ENCODE results near the gene NHS.

Gene NHS

DNA sequence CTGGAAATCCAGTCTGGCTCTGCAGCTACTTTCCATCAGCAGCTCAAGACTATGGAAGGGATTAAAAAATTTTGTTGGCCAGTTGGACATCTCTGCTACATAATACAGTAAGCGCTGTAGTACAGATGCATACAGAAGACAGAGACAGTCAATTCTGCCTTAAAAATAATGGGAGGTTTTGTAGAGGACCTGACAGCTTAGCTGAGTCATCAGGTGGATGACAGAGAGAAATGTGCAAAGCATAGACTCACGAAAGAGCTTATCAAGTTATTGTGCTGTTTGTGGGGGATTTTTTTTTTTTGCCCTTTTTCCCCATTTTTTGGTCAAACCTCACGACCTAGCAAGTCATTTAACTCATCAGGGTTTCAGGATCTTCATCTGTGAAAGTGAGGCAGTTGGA is 213.3 kb downstream of the NHS start:
- no peak for DNase-seq (ENCODE audit: low spot score)

DNA sequence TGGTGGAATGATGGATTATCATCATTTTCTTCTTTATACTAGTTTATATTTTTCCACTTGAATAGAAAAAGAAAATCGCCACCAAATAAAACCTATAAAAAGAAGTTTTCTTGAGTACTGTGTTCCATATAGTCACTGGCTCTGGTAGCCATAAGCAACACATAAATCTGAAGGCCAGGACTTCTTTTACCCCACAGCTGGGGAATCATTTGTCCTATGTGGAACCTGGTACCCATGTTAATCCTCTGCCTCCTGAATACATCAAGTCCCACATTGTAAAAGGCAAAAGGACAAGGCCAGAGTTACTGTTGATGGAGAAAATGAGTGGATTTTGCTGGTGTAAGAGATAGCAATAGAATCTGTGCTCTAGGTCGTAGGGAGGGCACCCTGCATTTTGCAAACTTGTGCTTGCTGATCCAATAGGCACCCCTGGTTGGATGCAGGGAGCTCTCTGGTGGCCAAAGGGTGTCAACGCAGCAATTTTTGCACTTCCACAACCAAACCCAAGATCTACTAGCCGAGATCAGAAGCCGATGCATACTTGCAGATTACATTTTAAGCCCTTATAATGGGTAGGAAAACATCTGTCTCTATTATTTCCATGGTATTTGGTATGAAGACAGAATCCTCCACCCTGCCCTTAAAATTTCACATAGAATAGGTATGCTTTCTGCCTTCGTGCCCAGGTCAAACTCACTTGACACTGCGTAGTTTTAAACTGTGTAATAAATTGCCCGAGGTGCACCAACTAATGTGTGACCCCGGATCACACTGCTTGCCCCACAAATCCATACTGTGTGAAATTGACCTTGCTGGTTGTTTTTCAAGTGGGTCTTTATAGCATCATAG is 216.1 kb downstream of the NHS start:
- DNase-seq (ENCODE audit: low spot score), result peak; percentile 3

DNA sequence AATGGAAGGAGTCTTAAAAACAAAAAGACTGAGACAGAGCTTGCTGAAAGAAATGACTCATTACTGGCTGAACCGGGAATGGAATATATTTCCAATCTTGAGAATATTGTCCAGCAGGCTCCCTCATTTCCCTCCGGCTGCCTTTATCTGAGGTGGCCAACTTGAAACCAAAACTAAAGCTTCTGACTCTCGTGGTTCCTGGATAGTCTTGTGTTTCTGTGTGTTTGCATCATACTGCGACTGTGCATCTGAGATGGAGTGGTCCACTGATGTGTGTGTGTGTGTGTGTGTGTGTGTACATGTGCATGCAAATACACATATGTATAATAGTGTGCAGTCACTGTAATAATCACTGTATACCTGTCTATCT is 216.7 kb downstream of the NHS start:
- no peak for DNase-seq (ENCODE audit: low spot score)

DNA sequence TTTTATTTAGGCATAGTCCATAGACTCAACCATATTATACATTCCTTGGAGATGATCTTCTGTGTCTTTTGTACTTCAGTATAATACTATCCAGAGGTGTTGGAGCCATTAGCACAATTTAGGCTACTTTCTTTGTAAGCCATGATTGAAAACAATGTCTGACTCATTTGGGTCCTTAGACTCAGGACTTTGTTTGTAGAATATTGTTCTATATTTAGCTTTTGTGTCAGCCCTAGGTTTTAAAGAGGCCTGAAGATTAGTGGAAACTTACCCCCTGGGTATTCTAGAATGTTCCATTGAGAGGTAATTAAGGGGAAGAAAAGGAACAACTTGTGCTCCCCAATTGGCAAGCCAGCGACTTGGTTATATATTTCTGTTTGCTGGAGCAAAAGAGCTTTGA is 217.1 kb downstream of the NHS start:
- DNase-seq (ENCODE audit: low spot score), result no peak

DNA sequence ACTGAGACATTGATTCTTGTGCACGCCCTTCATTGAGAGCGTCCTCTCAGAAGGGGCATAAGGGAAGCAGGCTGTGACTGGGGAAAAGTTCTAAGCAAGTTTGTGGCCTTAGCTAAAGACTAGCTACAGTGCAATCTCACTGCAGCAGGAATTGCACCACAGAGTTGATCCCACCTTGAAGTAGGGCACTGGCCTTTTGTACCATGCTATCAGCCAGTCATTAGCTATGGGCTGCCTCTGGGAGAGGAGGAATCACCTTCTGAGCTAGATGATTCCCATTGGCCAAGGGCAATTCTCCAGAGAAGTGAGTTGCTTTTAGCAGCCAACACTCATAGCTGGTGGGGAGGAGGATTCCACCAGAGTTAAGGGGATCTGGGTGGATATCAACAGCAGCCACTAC is 219.7 kb downstream of the NHS start:
- DNase-seq (ENCODE audit: low spot score), result no peak

DNA sequence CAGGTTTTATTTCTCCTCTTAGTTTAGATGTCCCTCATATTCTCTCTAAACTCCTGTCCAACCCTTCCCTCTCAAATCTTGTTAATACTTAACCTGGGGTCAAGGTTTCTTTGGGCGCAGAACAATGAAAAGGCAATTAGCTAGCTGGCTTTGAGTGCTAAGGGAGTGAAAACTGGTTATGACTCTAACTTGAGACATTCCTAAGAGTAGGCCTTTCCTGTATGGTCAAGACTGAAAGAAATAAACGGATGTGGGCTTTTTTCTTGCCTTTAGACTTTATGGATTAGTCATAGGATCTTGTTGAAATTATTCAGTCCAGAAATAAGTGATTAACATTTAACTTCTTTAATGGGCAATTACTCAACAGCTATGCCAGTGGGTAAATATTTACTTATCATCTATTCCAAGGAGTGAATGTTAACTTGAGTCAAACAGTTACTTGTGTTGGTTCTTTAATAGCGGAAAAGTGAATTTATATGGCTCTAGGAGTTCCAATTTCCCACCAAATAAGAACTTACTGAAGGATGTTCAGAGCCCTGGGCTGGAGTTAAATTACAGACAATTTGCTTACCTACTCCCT is 220.5 kb downstream of the NHS start:
- no peak for DNase-seq (ENCODE audit: low spot score)

DNA sequence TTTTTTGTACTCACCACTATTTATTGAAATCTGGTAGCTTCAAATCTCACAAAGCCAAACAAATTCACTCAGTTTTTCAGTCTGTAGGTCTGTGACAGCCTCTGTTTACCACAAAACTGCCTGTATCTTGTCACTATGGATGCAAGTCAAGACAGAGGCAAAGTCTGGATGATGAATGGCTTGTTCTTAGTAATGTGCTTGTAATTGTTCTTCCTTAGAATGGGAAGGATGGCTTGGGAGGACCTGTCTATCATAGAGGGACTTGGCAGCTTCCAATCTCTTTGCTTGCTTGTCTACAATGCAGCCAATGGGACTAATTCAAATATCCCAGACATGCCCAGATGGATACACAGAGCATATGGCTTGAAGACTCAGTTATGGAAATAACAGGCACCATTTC is 221.1 kb downstream of the NHS start:
- DNase-seq (ENCODE audit: low spot score), result no peak

DNA sequence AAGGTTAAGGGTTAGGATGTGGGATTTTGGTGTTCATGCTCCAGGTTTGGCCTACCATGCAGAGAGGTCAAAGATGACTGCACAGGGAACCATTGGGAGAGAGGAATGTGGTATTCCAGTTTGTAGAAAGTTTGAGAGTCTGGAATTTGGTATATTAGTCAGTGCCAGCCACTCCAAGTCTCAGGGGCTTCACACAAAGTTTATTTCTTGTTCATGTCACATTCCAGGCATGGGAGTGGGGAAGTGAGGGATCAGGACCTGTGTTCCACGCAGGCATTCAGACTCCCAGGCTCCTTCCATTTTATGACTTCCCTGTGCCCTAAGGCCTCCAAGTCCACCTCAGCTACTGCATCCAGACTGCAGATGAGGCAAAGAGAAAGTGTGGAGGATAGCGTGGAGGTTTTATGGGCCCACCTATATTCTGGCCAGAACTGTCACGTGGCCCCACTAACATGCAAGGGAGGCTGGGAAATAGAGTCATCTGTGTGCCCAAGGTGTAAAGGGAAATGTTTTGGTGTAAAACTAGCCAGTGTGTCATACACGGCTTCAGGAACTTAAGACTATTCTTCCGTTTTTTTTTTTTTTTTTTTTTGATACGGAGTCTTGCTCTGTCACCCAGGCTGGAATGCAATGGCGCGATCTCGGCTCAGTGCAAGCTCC is 221.7 kb downstream of the NHS start:
- DNase-seq (ENCODE audit: low spot score), result no peak

DNA sequence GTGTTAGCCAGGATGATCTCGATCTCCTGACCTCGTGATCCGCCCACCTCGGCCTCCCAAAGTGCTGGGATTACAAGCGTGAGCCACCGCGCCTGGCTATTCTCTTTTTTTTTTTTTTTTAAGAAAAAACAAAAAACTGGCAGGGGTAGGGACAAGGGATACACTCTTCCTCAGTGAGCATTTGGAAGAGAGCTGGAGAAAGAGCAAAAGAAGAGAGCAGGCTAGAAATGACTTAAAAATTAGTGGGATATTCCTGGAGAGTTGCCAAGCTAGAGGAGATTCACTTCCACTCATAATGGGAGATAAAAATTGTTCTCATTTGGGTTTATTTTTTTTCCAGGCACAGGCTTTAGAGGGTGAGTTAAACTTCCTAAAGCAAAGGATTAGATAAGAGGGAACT is 222.3 kb downstream of the NHS start:
- DNase-seq (ENCODE audit: low spot score), result no peak

DNA sequence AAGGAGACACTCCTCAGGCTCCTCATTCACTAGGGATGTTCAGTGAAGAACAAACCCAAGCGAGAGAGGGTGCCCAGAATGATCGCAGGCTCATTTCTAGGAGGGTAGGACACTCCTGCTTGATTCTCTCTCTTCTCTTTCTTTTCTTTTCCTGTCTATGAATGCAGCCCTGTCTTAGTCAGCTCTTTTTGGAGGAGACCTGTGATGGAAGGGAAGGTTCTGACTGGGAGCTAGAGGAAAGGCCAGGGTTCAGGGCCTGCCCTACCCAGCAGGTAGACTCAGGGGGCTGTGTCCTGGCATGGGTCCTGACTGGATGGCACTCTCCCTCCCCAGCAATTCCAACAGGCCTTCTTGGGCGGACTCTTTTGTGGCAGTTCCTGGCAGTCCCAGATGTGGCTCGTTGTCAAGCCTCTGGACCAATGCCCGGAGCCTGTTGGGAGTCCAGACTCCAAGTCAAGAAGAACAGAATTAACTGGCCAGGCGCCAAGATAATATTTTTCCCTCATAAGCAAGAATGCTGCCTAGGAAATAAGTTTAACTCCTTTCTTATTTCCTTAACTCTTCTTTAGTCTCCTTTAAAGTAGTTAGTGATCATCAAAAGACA is 222.9 kb downstream of the NHS start:
- no peak for DNase-seq (ENCODE audit: low spot score)

DNA sequence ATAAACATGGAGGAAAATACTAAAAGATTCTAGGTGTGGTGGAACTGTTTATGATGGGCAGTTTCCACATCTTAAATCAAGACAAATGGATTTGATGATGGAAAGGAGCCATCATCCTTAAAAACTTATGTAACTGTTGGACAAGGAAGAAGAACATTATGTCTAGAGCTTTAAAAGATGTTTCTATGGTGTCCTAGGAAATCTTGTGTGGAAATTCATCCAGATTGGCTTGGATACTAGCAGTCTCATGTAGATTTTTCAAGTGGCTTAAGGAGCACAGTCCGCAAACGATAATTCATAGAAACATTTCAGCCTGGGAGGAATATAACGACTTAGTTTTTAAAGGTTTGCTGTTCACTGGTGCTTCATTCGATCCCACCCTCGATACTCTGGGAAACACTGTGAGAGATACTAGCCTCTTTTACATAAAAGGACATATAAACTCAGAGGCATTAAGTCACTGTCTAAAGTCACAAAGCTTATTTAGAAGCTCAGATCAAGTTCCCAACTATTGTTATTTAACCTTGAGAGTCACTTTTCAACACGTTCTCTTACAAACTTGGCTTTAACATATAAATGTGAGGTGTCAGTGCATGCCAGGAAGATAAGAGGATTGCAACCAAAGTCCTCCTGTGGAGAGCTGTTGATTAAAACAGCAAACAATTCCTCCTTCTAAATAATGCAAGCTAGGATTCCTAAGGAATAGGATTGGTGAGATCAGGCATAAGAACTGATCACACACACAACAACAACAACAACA is 226.6 kb downstream of the NHS start:
- no peak for DNase-seq (ENCODE audit: low spot score)

DNA sequence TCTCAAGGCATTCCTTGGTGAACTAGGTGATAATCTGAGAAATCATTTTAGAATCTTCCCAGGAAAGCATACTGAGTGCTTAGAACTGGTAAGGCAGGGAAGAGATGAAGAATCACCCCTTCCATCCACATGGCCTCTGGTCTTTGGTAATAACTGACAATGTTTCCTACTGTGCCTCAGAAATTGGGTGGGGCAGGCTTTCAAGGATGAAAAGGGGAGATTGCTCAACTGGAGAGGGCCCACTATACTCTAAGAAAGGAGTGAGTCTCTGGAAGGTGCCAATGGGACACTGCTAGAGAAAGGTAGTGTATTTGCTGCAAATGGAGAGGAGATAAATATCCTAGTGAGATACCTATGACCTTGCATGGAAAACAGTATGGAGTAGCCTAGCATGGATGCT is 227.2 kb downstream of the NHS start:
- DNase-seq (ENCODE audit: low spot score), result no peak

DNA sequence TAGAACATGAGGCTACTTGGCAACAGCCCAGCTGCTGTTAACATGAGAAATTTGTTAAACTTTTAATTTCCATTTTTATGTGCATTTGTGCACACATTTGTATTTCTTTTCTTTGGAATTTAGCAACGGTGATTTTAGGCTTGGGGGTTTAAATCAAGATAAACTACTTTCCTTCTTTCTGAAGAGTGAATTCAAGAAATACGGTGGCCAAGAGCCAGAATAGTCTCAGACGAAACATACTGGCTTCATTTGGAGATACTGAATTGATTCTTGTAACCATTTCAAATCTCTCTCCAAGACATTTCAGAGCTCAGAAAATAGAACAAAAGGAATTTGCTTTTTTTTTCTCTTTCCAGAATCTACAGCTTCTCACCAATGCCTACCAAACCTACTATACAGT is 228.2 kb downstream of the NHS start:
- DNase-seq (ENCODE audit: low spot score), result no peak

DNA sequence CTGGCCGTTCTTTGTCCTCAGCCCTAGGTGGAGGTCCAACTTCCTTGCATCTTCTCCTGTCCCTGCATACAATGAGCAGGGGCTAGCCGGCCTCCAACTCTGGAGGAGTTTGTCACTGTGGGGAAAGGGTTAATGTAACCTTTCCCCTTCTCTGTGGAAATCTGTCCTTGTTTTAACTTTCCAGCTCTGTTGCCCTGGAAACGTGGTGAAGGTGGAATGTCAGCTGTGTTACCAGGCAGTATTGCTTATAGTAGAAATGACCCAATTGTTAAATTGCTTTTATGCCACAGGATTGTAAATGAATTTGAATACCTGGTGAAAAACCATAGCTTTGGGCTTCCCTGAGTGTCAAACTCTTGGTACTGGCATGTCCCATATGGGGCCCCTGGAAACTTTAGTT is 230.7 kb downstream of the NHS start:
- no peak for DNase-seq (ENCODE audit: low spot score)

DNA sequence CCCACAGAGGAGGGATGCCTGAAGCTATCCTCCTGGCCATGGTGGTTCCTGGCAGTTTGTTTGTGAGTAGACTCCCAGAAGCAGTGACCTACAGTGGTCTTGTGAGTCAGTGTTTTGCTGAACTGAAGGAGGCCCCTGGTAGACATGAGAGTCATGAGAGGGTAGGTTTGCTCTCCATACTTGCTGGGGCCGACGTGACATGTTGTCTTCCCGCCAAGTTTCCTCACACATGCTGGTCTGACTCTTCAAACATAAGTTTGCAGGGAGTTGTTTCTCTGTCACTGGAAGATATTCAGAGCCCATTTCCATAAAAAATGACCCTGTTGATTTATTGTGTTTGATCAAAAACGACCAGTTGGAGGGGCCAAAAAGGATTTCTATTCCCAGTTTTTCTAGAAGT is 231.2 kb downstream of the NHS start:
- no peak for DNase-seq (ENCODE audit: low spot score)

DNA sequence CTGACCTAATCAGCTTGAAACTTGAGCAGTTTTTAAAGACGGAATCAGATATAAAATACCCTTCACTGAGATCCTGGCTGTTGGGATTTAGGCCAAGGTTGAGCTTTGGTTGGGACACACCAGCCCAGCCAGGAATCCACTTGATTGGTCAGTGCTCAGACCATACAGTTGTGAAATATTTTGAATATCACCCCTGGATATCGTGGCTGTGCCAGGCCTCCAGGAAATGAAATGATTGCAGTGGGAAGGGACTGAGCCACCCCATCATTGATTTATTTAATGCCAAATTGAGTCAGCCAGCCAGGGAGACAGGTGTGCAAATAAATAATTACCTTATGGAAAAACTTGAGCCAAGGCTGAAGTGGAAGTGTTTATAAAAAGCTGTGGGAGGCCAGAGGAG is 233.9 kb downstream of the NHS start:
- DNase-seq (ENCODE audit: low spot score), result no peak

DNA sequence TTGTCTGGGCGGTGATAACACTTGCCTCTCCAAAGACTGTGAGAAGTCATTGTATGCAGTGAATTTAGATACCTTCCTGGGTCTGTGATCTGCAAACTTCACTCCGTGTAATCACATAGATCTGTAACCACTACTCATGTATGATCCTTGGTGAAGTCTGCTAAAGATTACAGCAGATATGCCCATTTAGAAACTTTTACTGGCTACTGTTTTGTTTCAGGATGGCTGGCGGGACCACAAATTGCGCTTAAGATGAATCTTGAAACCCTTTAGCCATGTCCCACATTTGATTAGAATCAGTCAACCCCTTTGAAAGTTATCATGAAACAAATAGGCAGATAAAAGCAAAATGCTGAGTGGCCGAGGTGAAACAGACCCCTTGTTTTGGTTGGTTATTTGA is 235.8 kb downstream of the NHS start:
- DNase-seq (ENCODE audit: low spot score), result no peak

DNA sequence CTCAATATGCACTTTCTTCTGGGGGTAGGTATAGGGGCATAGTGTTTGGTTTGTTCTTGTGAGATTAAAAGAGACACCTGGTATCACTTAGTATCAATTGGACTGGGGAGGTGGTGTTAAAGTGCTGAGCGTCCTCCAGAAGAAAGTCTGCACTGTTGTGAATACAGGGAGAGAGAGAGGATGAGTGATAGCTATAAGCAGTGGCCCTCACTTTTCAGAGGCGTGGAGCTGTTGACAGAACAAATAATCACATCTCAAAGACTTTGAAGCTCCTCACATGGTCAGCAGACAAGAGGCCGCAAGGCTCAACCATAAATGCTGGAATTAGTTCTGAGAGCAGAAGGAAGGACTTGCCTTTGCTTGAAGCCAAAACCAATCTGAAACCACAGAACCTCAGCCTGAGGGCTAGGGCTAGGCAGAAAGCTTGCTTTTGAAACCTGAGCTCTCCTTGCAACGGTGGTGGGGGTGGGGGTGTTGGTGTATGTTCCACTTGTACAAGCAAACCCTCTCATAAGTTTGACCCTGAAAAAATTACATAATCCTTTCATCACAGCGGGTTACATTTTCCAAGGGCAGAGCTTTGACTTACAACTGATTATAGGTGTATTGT is 239.1 kb downstream of the NHS start:
- no peak for DNase-seq (ENCODE audit: low spot score)

DNA sequence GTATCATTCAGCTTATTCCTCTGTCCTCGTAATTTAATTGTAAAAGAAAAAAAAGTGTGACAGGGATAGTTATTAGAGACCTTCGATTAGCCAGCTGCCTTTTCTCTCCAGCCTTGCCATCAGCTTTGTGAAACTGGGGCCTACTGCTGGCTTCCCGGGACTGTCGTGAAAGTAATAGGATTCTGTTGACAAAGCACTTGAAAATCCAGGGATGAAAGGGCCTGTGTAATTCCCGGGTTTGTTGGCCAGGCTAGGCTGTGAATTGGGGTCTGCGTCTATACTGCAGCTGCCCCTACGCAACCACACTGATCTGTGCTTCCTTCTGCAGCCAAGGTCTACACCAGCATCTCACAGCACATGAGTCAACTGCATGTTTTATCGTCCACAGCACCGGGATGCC is 241.9 kb downstream of the NHS start:
- no peak for DNase-seq (ENCODE audit: low spot score)

DNA sequence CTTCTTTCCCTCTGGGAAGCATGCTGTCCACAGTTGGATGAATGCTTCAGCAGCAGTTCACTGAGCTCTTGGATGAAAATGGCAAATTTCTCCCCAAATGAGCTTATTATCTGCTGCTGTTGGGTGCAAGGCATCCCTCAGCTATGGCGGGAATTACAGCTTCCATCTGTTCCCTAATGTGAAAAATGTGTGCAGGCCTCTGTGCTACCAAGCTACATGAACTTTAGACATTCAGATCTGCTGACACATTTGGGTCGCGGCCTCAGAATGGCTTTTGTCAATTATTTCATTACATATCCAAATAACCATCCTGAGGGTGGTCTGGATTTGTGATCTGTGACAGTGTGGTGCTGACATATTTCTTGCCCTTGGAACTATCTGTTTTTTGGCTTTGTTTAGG is 242.8 kb downstream of the NHS start:
- no peak for DNase-seq (ENCODE audit: low spot score)

DNA sequence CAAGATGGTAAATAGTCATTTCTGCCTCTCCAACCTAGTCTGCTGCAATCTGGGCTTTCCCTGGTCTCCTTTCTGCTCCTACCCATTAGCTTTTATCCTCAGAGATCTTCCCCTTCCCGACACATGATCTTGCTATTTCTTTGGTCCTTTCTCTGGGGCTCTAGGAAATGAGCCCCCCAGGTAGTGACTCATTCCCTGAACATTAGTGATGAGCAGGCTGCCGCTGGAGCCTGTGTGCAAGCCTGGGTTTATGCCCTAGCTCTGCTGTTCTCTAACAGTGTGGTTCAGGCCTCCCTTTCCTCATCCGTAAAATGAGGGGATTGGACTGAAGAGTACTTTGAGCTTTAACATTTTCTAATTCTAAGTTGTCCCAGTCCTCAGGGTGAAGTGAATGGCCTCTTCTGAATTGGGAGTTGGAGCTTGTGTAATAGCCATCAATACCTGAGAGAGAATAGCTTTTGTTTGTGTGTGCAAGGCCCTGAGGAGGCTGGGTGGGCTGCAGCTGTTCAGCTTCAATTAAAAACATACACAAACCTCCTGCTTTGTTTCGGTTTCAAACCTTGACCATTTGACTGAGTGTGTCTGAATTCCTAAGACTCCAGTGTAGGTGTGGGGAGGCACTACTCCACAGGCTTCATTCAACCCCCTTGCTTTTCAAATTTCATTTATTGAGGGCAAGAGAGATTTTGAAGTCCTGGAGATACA is 246.7 kb downstream of the NHS start:
- no peak for DNase-seq (ENCODE audit: low spot score)

Measured in CD4-positive, alpha-beta T cell treated with Interleukin-2 at 100 ng/mL for 4 hours (primary cell).